ENCODE data around the gene LUZP2.
"Not testable (repeated sequence)": the region's sequence is repeated elsewhere in the genome, so short reads cannot be mapped to it uniquely, and the experiment has no call there.

Gene LUZP2

DNA sequence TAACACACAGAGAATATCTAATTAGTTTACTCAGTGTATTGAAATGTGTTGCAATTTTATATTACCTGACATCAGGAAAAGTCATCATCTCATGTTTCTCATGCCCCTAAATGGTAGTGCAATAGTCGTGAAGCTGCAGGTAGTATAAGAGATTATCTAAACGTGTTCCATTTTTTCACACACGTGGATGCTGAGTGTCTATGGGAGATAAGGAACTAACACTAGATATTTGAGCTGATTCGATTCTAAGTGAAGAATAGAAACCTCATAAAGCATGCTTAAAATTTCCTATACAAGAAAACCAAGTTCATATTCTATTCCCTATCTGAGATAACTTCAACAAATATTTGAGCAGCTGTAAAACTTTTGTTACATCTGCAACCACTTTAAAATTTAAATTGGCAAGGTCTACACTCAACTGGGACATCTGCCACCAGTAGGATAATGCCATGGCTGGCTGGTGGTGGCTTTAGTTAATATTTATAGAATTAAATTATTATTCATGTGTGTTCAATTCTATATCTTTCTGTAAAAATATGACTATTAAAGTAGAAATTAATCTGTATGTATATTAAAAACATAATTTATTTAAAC, 388.8 kb downstream of the LUZP2 start:
- no peak overlapping the region for H3K4me3 ChIP-seq (ENCODE audit: low read length)
- DNase-seq (ENCODE audit: low read depth): no peak
- TF ChIP-seq, protein P1, sequence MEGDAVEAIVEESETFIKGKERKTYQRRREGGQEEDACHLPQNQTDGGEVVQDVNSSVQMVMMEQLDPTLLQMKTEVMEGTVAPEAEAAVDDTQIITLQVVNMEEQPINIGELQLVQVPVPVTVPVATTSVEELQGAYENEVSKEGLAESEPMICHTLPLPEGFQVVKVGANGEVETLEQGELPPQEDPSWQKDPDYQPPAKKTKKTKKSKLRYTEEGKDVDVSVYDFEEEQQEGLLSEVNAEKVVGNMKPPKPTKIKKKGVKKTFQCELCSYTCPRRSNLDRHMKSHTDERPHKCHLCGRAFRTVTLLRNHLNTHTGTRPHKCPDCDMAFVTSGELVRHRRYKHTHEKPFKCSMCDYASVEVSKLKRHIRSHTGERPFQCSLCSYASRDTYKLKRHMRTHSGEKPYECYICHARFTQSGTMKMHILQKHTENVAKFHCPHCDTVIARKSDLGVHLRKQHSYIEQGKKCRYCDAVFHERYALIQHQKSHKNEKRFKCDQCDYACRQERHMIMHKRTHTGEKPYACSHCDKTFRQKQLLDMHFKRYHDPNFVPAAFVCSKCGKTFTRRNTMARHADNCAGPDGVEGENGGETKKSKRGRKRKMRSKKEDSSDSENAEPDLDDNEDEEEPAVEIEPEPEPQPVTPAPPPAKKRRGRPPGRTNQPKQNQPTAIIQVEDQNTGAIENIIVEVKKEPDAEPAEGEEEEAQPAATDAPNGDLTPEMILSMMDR (IDR thresholded peaks at IDR 0.05; ENCODE audit: insufficient read depth, low read depth, low read length, missing control alignments): no peak

DNA sequence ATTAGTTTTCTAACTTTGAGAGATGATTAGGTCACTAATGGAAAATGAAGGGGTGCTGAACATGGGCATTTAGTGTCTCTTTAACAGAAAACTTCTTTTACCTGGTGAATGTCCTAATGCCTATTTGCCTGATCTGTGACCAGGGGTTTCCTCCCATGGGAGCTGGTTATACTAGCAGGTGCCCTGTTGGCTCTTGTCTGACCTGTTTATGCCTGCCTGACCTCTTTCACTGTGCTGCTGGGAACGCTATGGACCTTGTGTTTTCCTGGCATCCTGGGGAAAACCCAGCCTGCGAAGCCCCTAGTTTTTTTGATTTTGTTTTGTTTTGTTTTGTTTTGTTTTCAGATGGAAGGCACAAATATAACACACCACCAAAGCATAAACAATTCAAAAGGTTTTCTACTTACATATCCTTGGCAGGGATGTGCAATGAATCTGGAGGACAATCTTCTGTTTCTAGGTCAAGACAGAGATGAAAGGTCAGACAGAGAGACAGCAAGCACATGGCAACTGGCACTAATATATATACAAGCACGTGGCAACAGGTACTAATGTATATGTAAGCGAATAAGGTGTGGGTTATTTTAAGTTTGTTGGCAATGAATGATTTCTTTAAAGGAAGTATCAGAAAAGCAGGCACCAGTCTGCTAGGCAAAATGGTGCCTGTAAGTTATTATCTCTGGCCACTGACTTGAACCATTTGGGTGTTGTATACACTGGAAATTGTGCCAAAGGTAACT, 390.2 kb downstream of the LUZP2 start:
- no peak for DNase-seq (ENCODE audit: low read depth)
- TF ChIP-seq, protein P1 (IDR thresholded peaks at IDR 0.05; ENCODE audit: insufficient read depth, low read depth, low read length, missing control alignments): no peak
- no peak overlapping the region for H3K4me3 ChIP-seq (ENCODE audit: low read length)

DNA sequence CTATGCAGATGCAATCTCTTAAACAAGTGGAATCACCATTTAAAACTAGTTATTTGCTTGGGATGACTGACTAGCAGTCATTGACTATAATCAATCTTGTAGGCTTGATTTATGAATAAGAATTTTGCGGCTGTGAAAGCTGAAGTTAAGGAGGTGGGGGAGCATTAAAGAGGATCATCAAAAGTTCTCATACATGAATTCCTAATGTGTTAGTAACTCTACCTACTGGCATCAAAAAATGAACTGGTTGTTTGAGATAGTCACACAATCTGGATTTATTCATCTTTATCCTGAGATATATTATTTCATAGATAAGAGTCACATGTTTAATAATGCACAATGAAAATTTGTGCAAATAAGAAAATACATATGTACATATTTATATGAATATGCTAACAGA, 393.6 kb downstream of the LUZP2 start:
- DNase-seq (ENCODE audit: low read depth): no peak
- TF ChIP-seq, protein P1 (IDR thresholded peaks at IDR 0.05; ENCODE audit: insufficient read depth, low read depth, low read length, missing control alignments): no peak
- no peak overlapping the region for H3K4me3 ChIP-seq (ENCODE audit: low read length)

DNA sequence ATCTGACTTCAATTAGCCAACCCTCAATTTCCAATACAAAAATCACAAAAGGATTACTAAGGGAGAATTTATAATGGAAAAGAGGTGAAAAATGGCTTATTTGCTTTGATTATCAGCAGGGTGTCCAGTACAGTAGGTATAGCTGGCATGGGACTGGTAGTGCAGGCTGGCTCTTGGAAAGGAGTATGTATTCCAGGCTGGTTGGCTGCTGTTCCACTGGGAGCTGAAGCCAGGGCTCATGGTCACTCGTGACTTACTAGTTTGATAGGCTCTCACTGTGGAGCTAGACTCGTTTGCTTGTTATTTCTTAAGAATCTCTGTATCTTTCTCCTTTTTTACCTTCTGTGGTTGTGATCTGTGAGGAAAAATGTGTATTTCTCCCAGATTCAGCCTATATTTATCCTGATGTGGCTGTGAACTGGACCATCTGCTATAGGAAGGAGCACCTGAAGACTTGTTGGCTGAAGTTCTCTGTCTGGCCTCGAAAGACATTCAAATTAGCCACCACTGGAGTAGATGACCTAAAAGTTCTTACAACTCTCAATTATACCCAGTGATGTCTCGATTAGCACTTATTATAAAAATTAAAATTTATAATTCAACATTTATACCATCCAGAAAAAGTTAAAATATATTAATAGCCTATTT, 395.1 kb downstream of the LUZP2 start:
- not testable (repeated sequence) for H3K4me3 ChIP-seq (ENCODE audit: low read length); DNase-seq (ENCODE audit: low read depth)

DNA sequence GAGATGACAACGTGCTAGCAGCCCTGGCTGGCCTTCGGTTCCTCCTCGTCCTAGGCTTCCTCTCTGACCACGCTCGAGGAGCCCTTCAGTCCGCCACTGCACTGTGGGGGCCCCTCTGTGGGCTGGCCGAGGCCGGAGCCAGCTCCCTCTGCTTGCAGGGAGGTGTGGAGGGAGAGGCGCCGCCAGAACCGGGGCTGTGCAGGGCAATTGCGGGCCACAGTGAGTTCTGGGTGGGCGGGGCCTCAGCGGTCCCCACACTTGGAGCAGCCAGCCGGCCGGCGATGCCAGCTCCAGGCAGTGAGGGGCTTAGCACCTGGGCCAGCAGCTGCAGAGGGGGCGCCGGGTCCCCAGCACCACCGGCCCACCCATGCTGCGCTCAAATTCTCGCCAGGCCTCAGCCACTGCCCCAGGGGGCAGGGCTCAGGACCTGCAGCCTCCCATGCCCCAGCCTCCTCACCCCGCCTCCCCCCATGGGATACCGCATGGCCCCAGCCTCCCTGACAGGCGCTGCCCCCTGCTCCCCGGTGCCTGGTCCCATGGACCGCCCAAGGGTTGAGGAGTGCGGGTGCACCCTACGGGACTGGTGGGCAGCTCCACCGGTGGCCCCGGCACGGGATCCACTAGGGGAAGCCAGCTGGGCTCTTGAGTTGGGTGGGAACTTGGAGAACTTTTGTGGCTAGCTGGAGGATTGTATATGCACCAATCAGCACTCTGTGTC, 399.4 kb downstream of the LUZP2 start:
- TF ChIP-seq, protein P1 (IDR thresholded peaks at IDR 0.05; ENCODE audit: insufficient read depth, low read depth, low read length, missing control alignments): no peak
- no peak for DNase-seq (ENCODE audit: low read depth)

DNA sequence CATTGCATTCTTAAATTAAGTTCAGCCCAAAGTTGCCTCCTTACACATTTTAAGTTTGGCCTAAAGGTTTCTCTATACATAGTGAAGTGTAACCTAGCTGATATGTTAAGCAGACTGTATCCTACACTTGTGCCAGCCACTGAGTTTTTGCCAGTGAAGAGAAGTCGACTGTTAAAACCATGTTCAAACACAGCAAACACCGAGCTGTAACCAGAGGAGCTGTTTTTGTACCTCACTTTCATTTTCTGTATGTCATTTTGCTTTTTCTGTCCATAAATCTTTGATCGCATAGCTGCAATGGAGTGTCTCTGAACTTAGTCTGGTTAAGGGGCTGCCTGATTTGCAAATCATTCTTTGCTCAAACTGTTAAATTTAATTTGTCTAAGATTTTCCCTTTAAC, 403.7 kb downstream of the LUZP2 start:
- no peak for DNase-seq (ENCODE audit: low read depth)
- TF ChIP-seq, protein P1 (IDR thresholded peaks at IDR 0.05; ENCODE audit: insufficient read depth, low read depth, low read length, missing control alignments): no peak
- no peak overlapping the region for H3K4me3 ChIP-seq (ENCODE audit: low read length)

More for the DNA sequence above, 399.4 kb downstream of the LUZP2 start:
- H3K4me3 ChIP-seq (ENCODE audit: low read length): no peak overlapping the region

DNA sequence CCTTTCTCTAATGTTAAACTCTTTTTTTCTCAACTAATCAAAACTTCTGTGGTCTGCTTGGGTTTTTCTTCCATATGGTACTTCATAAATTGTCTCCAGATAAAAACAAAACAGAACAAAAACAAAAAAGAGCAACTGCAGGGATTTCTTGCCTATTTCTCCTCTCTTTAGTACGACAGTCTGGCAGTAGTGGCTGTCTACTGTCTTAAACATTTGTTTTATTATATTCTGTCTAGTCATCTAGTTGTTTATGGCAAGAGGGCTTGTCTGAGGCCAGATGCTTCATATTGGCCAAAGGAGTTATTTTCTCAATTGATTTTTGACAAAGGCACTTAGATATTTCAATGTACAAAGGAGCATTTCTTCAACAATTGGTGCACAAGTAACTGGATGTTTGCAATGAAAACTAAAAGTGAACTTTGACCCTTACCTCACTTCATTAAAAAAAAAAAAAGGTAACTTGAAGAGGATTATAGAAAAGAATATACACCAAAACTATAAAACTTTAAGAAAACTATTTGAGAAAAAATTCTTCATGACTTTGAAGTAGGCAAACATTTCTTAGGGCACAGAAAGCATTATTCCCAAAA, 404.2 kb downstream of the LUZP2 start:
- DNase-seq (ENCODE audit: low read depth): no peak
- H3K4me3 ChIP-seq (ENCODE audit: low read length): no peak overlapping the region
- TF ChIP-seq, protein P1 (IDR thresholded peaks at IDR 0.05; ENCODE audit: insufficient read depth, low read depth, low read length, missing control alignments): no peak
